HG02970 (cell line): ENCODE data around the gene DAG1.

Source experiments
- ATAC-seq: cut with Tn5 transposase; IDR thresholded peaks from one replicate; pipeline ENCODE4 v1.9.1; 2021; ENCODE audit warnings: mild to moderate bottlenecking, moderate library complexity, moderate number of reproducible peaks; ENCODE audit not compliant: unreplicated experiment, low FRiP score

Gene DAG1

DNA sequence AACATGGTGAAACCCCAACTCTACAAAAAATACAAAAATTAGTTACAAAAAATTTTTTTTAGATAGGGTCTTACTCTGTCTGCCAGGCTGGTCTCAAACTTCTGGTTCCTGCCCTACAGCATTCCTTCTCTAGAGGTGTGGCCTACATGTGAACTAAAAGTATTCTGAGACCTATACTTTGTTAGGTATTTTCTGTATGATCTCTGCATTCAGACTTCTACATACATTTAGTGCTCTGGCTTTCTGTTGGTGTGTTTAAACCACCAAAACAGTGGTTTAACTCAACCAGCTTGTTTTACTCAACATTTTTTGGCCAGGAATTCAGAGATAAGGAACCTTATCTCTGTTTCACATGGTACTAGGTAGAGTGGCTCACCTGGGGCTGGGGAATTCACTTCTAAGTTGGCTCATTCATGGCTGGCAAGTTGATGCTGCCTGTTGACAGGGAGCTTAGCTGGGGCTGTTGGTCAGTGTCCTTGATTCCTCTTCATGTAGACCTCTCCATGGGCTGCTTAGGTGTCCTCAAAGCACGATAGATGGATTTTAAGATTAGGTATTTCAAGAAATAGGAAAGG is 42.8 kb downstream of the DAG1 start:
- no peak for ATAC-seq

- ATAC-seq, result no peak
These were observed 43.5 kb downstream of the DAG1 start for GRCh38 chr3:49513494-49514124.

GRCh38 chr3:49518016-49518415 is 47.9 kb downstream of the DAG1 start:
- no peak for ATAC-seq

GRCh38 chr3:49518441-49518840 is 48.4 kb downstream of the DAG1 start:
- ATAC-seq, result no peak

DNA sequence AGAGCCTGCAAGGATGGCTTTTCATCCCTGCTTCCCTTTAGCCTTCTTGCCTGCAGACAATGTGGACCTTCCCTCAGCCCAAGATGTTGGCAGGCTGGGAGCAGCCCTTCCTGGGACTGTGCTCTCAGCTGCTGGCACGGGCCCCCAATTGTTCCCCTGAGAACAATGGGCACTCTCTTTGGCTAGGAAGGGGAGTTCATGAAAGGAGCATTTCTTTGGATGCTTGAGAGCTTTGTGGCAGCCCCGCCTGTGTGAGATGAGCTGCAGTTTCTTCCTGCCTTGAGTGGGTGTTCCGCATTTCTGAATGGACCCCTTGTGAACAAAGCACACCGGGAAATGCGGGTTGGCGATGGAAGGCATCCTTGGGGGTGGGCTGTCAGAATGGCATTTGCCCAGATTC is 49.2 kb downstream of the DAG1 start:
- ATAC-seq, result no peak

DNA sequence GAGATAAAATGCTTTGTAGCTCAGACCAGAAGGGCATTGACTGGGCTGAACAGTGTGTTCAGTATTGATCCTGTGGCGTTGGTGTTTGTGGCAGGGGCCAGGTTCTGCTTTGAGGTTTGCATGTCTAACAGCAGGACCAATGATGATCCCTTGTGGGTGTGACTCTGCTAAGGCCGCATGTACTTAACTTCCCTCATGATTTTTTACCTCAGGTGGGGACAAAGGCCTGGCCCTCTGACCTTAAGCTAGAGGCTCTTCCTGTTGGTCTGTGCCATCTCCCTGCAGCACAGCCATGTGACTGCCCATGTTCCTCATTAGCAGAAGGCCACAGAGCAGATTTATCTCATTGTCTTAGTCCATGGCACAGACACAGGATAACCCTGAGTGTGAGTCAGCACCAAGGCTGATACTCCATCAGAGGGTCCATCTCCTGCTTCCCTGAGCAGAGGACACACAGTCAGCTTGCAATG is 49.9 kb downstream of the DAG1 start:
- ATAC-seq, result no peak

DNA sequence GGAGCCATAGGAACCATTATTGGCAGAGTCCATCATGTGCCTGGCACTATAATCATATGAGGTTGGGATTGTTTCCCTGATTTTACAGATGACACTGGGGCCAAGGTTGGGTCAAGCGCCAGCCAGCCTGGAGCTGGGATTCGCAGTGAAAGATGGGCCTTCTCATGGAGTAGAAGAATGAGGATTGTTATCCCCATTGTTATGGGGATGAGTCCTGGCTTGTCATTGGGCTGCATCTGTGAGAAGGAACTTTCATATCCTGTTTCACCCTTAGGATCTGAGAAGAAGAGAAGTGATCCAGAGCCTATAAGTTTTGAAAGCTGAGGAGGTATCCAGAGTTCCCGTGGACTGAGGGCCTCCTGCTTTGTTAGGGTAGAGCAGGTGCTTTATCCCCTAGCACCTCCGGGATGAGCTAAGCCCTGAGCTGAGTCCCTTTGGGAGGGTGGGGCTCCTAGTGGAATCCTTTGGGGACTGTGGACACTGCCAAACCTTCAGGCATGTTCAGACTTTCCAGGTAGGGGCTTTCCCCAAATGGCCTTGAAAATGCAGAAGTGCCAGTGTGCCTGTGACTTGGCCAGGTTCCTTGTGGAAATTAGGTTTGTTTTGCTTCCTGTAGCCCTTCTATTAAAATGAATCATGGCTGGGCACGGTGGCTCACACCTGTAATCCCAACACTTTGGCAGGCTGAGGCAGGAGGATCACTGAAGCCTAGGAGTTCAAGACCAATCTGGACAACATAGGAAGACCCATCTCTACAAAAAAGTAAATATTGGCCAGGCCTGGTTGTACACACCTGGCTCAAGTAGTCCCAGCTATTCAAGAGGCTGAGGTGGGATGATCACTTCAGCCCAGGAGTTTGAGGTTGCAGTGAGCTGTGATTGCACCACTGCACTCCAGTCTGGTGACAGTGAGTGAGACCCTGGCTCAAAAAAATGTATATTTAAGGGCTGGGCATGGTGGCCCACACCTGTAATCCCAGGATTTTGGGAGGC is 54.0 kb downstream of the DAG1 start:
- ATAC-seq, result no peak

- no peak for ATAC-seq
These were observed 59.5 kb downstream of the DAG1 start for GRCh38 chr3:49529567-49529966.

DNA sequence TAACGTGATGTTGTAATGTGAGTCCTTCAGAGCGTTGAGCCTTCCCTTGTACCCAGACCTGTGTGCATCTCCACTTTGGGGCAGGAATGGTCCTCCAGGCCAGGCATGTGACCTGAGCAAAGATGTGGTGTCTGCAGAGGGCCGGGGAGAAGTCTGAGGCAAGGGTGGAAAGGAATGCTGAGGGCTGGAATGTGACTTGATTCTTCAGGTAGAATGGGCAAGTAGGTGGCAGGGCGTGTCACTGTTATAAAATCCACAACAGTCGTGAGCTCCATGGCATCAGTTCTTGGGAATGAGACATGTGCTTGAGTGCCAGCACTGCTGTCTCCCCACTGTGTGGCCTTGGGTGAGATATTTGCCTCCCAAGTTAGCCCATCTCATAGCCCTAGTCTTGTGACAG is 60.2 kb downstream of the DAG1 start:
- no peak for ATAC-seq

DNA sequence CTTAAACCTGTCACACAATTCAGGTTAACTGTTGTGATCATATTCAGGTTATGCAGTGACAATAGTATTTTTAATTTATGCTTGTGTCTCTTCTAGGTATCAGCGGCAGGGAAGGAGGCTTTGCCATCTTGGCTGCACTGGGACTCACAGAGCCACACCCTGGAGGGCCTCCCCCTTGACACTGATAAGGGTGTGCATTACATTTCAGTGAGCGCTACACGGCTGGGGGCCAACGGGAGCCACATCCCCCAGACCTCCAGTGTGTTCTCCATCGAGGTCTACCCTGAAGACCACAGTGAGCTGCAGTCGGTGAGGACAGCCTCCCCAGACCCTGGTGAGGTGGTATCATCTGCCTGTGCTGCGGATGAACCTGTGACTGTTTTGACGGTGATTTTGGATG is 60.6 kb downstream of the DAG1 start:
- ATAC-seq, result no peak

- no peak for ATAC-seq
These were observed 61.2 kb downstream of the DAG1 start for GRCh38 chr3:49531218-49531617.

DNA sequence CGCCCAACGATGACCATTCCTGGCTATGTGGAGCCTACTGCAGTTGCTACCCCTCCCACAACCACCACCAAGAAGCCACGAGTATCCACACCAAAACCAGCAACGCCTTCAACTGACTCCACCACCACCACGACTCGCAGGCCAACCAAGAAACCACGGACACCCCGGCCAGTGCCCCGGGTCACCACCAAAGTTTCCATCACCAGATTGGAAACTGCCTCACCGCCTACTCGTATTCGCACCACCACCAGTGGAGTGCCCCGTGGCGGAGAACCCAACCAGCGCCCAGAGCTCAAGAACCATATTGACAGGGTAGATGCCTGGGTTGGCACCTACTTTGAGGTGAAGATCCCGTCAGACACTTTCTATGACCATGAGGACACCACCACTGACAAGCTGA is 61.6 kb downstream of the DAG1 start:
- ATAC-seq, result no peak

- ATAC-seq, result no peak
These were observed 63.0 kb downstream of the DAG1 start for GRCh38 chr3:49533031-49533430.

- no peak for ATAC-seq
These were observed 63.9 kb downstream of the DAG1 start for GRCh38 chr3:49533786-49534519.

GRCh38 chr3:49534581-49535441 is 64.7 kb downstream of the DAG1 start:
- no peak for ATAC-seq

DNA sequence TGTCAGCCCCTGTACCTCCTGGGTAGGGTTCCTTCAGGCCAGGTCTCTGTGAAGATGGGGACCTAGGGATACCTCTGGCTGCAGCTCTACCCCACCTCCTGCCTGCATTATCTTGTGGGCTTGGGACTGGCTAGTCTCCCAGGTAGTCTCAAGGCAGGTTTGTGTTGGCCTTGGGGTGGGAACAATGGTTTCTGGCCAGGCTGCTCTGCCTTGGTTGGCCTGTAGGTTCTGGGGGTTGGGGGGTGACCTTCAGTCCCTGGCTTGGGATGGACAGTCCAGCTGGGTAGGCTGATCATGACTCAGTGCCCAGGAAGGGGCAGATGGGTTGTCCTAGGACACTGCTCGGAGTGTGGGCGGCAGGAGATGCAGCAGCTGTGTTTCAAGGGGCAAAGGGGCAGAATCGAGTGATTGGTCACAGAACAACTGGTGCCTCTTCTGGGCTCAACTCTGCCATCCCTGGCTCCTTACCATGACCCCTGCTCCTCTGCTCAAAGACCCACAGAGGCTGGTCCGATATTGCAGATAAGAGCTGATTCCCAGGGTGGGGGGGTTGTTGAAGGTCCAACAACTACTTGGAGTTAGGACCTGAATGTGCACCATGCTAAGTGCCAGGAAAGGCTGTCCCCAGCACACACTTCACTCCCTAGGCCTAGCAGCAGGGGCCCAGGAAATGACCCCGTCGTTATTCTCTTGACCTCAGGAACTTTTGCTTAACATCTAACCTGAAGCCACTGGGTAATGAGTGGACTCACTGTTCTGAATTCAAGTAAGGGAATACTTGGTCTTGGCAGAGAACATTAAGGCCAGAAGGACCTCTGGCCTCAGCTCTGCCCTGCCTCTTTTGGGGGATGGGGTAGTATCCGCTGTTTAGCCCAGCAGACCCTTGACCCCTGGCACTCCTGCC is 66.2 kb downstream of the DAG1 start:
- no peak for ATAC-seq

DNA sequence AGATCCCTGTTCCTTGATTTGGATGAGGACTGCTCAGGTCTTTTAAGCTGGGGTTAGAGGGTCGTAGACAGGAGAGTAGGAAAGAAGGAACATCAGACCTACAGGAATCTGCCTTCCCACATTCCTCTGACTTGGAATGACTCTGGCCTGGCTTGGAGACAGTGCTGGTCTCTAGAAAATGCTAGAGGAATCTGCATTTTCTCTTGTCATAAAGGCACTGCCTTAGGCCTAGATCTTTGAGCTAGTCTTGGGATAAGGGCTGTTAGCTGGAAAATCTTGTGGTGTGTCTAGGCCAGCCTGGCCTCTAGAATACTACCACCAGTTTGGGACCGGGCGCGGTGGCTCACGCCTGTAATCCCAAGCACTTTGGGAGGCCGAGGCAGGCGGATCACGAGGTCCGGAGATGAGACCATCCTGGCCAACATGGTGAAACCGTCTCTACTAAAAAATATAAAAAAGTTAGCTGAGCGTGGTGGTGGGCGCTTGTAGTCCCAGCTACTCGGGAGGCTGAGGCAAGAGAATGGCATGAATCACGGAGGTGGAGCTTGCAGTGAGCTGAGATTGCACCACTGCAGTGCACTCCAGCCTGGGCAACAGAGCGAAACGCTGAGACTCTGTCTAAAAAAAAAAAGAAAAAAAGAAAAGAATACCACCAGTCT is 66.9 kb downstream of the DAG1 start:
- no peak for ATAC-seq
